ENCODE measurements around the gene CAB39L. TPM values are rescaled to one million over a fixed set of nuclear protein-coding genes. Genes with fewer than 3 reads are reported as not detected.

CAB39L gene
- total and polyA plus RNA-seq, 2 of the 4 experiments (the other 2 are of a cell fraction) = 8.5 to 16.7 TPM

GRCh38 chr13:49452725-49453457 lies 9.0 kb upstream of the CAB39L start:
- Histone ChIP-seq H3K23ac (ENCODE audit: low read depth, low read length) (no peak overlapping the region), H3K18ac (ENCODE audit: low read depth, low read length) (peak overlapping the region; percentile 57; the same call in 1 of the 2 replicates), H2BK120ac (ENCODE audit: low read depth, low read length) (peak overlapping the region; percentile 13), H2BK15ac (ENCODE audit: low read depth, low read length) (peak overlapping the region; percentile 95; the same call in 1 of the 3 replicates), H3K4me1 (ENCODE audit: control insufficient read depth, insufficient read depth, low read length) (peaks cover 16% of the 10 kb centered on the region), H2BK5ac (ENCODE audit: low read depth, low read length, poor library complexity, severe bottlenecking) (peak overlapping the region; percentile 98), H3K27ac (ENCODE audit: insufficient read depth, low read length) (peak overlapping the region; percentile 68; the same call in 1 of the 2 replicates), H3K9me3 (ENCODE audit: control insufficient read depth, insufficient read depth, low read length) (no peaks in the 10 kb centered on the region), H3K9ac (ENCODE audit: low read depth, low read length) (no peak overlapping the region), H3K56ac (ENCODE audit: extremely low read depth, insufficient read depth, low read length) (no peak overlapping the region), H3K27me3 (ENCODE audit: control insufficient read depth, insufficient read depth, low read length) (no peaks in the 10 kb centered on the region), H4K91ac (ENCODE audit: insufficient read depth, low read depth, low read length) (peak overlapping the region; percentile 50), H2AK5ac (ENCODE audit: low read depth, low read length) (no peak overlapping the region), H2AK9ac (replicated peaks; ENCODE audit: low read depth, low read length, poor library complexity) (no peak overlapping the region), H3K4me3 (ENCODE audit: insufficient read depth, low read depth, low read length) (no peak overlapping the region), H4K5ac (ENCODE audit: low read depth, low read length) (peak overlapping the region; percentile 89), H4K20me1 (ENCODE audit: insufficient read depth, low read length) (no peaks in the 10 kb centered on the region), H3K14ac (replicated peaks; ENCODE audit: low read depth, low read length) (no peak overlapping the region), H2AFZ (replicated peaks; ENCODE audit: low read length, poor library complexity) (no peak overlapping the region), H4K8ac (ENCODE audit: low read depth in 2 of 2, low read length in 2 of 2) (peak overlapping the region; percentile 46 to 95; a peak in 2 of 4 replicates), H3K4me2 (ENCODE audit: low read depth, low read length) (no peak overlapping the region; the same call in 1 of the 2 replicates), H3K79me1 (ENCODE audit: low read depth in 1 of 2, low read length in 2 of 2) (peaks cover 18 to 46% of the 10 kb centered on the region in 2 experiments), H3K9me1 (ENCODE audit: insufficient read depth, low read length) (peaks cover 3% of the 10 kb centered on the region), H3K4ac (ENCODE audit: low read depth, low read length) (no peak overlapping the region; the same call in 1 of the 2 replicates), H3K36me3 (ENCODE audit: control insufficient read depth, insufficient read depth, low read length) (no peaks in the 10 kb centered on the region), H2BK20ac (ENCODE audit: low read depth, low read length) (peak overlapping the region; percentile 16; the same call in 1 of the 2 replicates)
- ChIA-PET CTCF (interaction anchor here (0.6 to 0.9 kb wide), 2 partner anchors 8 to 172 kb away, joined by 3 read pairs; no protein-coding TSS in a partner anchor), POLR2A (ENCODE audit: unreplicated experiment) (interaction anchor here (0.6 kb wide), 3 partner anchors 10 to 109 kb away, joined by 3 to 5 read pairs (median 4); no protein-coding TSS in a partner anchor)
- intact Hi-C loops (cut with micrococcal nuclease) (no loop called here), dilution Hi-C loops (cut with HindIII; ENCODE audit: low sequenced_read_pairs, unreplicated experiment) (no loop called here), in situ Hi-C loops (cut with MboI; ENCODE audit: low sequenced_read_pairs) (no loop called here)
- ATAC-seq (ENCODE audit: low read depth) = no peak
- BruUV-seq (replicated peaks) = no TSS peak
- no CpG with 5 or more reads among the region's 8 CpGs for WGBS, 2 experiments (ENCODE audit: extremely low coverage in 2 of 2, insufficient read length in 1 of 2)
- no peak for DNase-seq
- TF ChIP-seq MAZ (IDR thresholded peaks at IDR 0.05; ENCODE audit: borderline replicate concordance, low read depth, low read length) = no peak
- no peak for TF ChIP-seq RAD21 (IDR thresholded peaks at IDR 0.05; ENCODE audit: low read length)
- TF ChIP-seq NFE2L2 (IDR thresholded peaks at IDR 0.05; ENCODE audit: low read depth, low read length) = no peak
